OCI-LY1 (cell line): ENCODE data around the gene ANKRD6.

Source experiments
- H2AFZ ChIP-seq: fragments of 200-600 bp; sonication (generic), shearing (Covaris generic); 2 replicates; pipeline ENCODE4 v1.6.0; 2014; ENCODE audit warnings: antibody characterized with exemption, mild to moderate bottlenecking, low read length
- H3F3A ChIP-seq: fragments of 200-600 bp; sonication (generic), shearing (Covaris generic); 2 replicates; pipeline ENCODE4 v1.6.0; 2014; ENCODE audit warnings: mild to moderate bottlenecking, antibody characterized with exemption, low read length, moderate library complexity; ENCODE audit not compliant: insufficient read depth
- H3K27ac ChIP-seq: fragments of 200-600 bp; sonication (generic); 2 replicates; pipeline ENCODE4 v1.5.1; 2014; ENCODE audit warnings: low read length, mixed run types, mild to moderate bottlenecking, low read depth; ENCODE audit not compliant: poor library complexity, severe bottlenecking
- H3K27me3 ChIP-seq: fragments of 200-600 bp; sonication (generic); 2 replicates; pipeline ENCODE4 v1.6.0; 2014; ENCODE audit warnings: antibody characterized with exemption, mild to moderate bottlenecking, low read length, moderate library complexity; ENCODE audit not compliant: insufficient read depth
- H3K36me3 ChIP-seq: fragments of 200-600 bp; sonication (generic); 2 replicates; pipeline ENCODE4 v1.6.1; 2014; ENCODE audit warnings: mild to moderate bottlenecking, antibody characterized with exemption, low read length, moderate library complexity, mixed read lengths; ENCODE audit not compliant: insufficient read depth
- H3K4me1 ChIP-seq: fragments of 200-600 bp; sonication (generic); 2 replicates; pipeline ENCODE4 v1.5.1; 2014; ENCODE audit warnings: mild to moderate bottlenecking, low read length, moderate library complexity; ENCODE audit not compliant: insufficient read depth, severe bottlenecking
- H3K4me2 ChIP-seq: fragments of 200-600 bp; sonication (generic), shearing (Covaris generic); 2 replicates; pipeline ENCODE4 v1.6.1; 2014; ENCODE audit warnings: low read length
- H3K4me3 ChIP-seq: fragments of 200-600 bp; sonication (generic); 2 replicates; pipeline ENCODE4 v1.5.1; 2014; ENCODE audit warnings: low read length, low read depth, mild to moderate bottlenecking, mixed read lengths; ENCODE audit not compliant: poor library complexity, severe bottlenecking
- H3K79me2 ChIP-seq: fragments of 200-600 bp; shearing (Covaris generic); 2 replicates; pipeline ENCODE4 v1.6.1; 2016; ENCODE audit warnings: mixed run types, low read length, mixed read lengths; ENCODE audit not compliant: insufficient read depth
- H3K9ac ChIP-seq: fragments of 200-600 bp; sonication (generic), shearing (Covaris generic); 2 replicates; pipeline ENCODE4 v1.6.1; 2014; ENCODE audit warnings: mild to moderate bottlenecking, low read length, mixed read lengths
- H3K9me2 ChIP-seq: fragments of 200-600 bp; sonication (generic), shearing (Covaris generic); 2 replicates; pipeline ENCODE4 v1.6.1; 2014; ENCODE audit warnings: low read depth, mild to moderate bottlenecking, low read length, mixed read lengths
- H3K9me3 ChIP-seq: fragments of 200-600 bp; shearing (Covaris generic); 2 replicates; pipeline ENCODE4 v1.6.1; 2014; ENCODE audit warnings: low read length, mixed read lengths
- H4K20me1 ChIP-seq: fragments of 200-600 bp; sonication (generic), shearing (Covaris generic); 2 replicates; pipeline ENCODE4 v1.6.0; 2016; ENCODE audit warnings: mild to moderate bottlenecking, low read length; ENCODE audit not compliant: insufficient read depth
- EZH2 ChIP-seq: fragments of 200-600 bp; sonication (generic), shearing (Covaris generic); IDR thresholded peaks from 2 replicates; pipeline ENCODE4 v1.8.0; 2017; ENCODE audit warnings: borderline replicate concordance, mixed run types, mild to moderate bottlenecking, antibody characterized with exemption, low read length, moderate library complexity, mixed read lengths
- TF ChIP-seq, protein P1 (sequence below): fragments of 200-600 bp; sonication (generic), shearing (Covaris generic); IDR thresholded peaks from 2 replicates; pipeline ENCODE4 v1.5.1; 2017; ENCODE audit warnings: mild to moderate bottlenecking, antibody characterized with exemption, low read length, moderate library complexity, mixed read lengths

ANKRD6 gene

GRCh38 chr6:89459501-89459900, 26.5 kb downstream of the ANKRD6 start:
- no peak for TF ChIP-seq EZH2
- TF ChIP-seq, protein P1, sequence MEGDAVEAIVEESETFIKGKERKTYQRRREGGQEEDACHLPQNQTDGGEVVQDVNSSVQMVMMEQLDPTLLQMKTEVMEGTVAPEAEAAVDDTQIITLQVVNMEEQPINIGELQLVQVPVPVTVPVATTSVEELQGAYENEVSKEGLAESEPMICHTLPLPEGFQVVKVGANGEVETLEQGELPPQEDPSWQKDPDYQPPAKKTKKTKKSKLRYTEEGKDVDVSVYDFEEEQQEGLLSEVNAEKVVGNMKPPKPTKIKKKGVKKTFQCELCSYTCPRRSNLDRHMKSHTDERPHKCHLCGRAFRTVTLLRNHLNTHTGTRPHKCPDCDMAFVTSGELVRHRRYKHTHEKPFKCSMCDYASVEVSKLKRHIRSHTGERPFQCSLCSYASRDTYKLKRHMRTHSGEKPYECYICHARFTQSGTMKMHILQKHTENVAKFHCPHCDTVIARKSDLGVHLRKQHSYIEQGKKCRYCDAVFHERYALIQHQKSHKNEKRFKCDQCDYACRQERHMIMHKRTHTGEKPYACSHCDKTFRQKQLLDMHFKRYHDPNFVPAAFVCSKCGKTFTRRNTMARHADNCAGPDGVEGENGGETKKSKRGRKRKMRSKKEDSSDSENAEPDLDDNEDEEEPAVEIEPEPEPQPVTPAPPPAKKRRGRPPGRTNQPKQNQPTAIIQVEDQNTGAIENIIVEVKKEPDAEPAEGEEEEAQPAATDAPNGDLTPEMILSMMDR, result no peak
- no peaks in the 10 kb centered on the region for H3K36me3 ChIP-seq

DNA sequence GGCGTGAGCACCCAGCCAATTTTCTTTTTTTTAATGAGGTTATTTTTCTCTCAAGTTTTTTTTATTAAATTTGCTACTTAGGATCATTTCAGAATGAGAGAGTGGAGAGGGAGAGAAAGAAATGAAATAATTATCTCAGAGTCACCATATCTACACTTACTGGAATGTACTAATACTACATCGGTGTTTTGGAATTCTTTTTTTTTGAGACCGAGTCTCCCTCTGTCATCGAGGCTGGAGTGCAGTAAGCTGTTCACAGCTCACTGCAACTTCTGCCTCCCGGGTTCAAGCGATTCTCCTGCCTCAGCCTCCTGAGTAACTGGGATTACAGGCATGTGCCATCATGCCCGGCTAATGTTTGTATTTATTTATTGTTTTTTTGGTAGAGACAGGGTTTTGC, 27.8 kb downstream of the ANKRD6 start:
- Histone ChIP-seq H3K9ac (no peak overlapping the region), H3K36me3 (no peaks in the 10 kb centered on the region), H3K27me3 (no peaks in the 10 kb centered on the region), H3K4me1 (no peaks in the 10 kb centered on the region), H3K79me2 (no peaks in the 10 kb centered on the region), H3K9me3 (no peaks in the 10 kb centered on the region), H2AFZ (no peak overlapping the region), H3F3A (no peaks in the 10 kb centered on the region), H4K20me1 (no peaks in the 10 kb centered on the region), H3K4me2 (no peak overlapping the region), H3K4me3 (no peak overlapping the region), H3K27ac (no peak overlapping the region), H3K9me2 (no peaks in the 10 kb centered on the region)
- TF ChIP-seq, protein P1, result no peak
- TF ChIP-seq EZH2, result no peak

More at GRCh38 chr6:89459501-89459900, 26.5 kb downstream of the ANKRD6 start:
- no peaks in the 10 kb centered on the region for H4K20me1 ChIP-seq
- H3K27me3 ChIP-seq, result no peaks in the 10 kb centered on the region
- no peak overlapping the region for H3K9ac ChIP-seq
- no peaks in the 10 kb centered on the region for H3K4me1 ChIP-seq
- H3K4me2 ChIP-seq, result no peak overlapping the region
- no peaks in the 10 kb centered on the region for H3K79me2 ChIP-seq
- no peak overlapping the region for H3K27ac ChIP-seq
- H3K4me3 ChIP-seq, result no peak overlapping the region
- no peaks in the 10 kb centered on the region for H3K9me3 ChIP-seq
- no peaks in the 10 kb centered on the region for H3K9me2 ChIP-seq
- no peak overlapping the region for H2AFZ ChIP-seq
- H3F3A ChIP-seq, result no peaks in the 10 kb centered on the region

DNA sequence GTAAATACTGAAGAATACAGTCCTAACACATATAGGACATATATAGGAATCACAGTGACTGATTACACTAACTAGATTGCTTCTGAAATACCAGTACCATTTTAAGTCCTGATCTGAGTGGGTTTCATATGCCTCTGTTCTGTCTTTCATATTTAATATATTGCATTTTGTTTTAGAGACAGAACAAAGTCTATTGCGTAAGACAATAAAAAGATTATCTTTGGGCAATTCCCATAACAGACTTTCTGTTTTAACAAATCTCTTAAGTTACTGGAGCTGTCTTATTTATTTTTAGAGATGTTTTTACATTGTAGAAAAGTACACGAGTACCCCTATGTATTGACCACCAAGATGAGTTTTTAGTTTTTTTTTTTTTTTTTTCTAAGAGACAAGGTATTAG, 29.6 kb downstream of the ANKRD6 start:
- Histone ChIP-seq H2AFZ (no peak overlapping the region), H4K20me1 (no peaks in the 10 kb centered on the region), H3K36me3 (no peaks in the 10 kb centered on the region), H3K9me3 (no peaks in the 10 kb centered on the region), H3K4me1 (no peaks in the 10 kb centered on the region), H3K4me3 (no peak overlapping the region), H3K9me2 (no peaks in the 10 kb centered on the region), H3K27ac (no peak overlapping the region), H3F3A (no peaks in the 10 kb centered on the region), H3K27me3 (no peaks in the 10 kb centered on the region), H3K9ac (no peak overlapping the region), H3K4me2 (no peak overlapping the region), H3K79me2 (no peaks in the 10 kb centered on the region)
- TF ChIP-seq, protein P1, result no peak
- no peak for TF ChIP-seq EZH2
